ENCODE measurements around the gene RND2. TPM values are rescaled to one million over a fixed set of nuclear protein-coding genes. Genes with fewer than 3 reads are reported as not detected.

RND2 gene
- polyA plus RNA-seq, 1 donor = 3.5 TPM

GRCh38 chr17:43003542-43004172 is 21.4 kb upstream of the RND2 start:
- DNase-seq = no peak

DNA sequence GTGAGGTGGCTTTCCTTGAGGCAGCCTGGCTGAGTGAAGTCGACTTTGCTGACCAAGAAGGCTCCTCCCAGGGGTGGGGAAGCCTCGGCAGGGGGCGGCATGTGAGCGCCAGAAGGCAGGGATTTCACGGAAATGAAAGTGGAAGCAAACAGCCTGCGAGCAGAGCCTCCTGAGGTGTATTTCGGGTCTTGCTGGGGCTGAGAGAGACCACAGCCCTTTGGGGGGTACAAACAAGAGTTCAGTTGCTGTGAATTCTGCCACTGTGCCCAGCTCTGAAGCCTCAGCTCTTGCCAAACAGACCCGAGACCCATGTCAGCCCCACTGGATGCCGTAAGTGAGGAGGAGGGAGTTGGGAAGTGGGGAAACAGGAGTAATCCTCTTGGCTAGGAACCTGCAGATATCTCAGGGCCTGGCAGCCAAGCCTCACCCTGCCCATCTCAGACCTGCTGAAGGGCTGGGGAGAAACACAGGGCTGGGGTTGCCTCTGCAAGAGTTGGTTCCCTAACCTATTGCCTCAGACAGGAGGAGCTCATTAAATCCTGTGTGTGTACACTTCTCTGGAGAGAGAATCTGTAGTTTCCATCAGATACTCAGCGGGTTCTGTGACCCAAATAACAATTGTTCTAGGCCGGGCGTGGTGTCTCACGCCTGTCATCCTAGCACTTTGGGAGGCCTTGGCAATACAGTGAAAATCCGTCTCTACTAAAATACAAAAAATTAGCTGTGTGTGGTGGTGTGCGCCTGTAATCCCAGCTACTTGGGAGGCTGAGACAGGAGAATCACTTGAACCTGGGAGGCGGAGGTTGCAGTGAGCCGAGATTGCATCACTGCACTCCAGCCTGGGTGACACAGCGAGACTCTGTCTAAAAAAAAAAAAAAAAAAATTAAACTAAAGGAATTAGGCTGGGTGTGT is 18.1 kb upstream of the RND2 start, which contains the start of gene IFI35:
Gene IFI35 (plus strand): TSS at position 146 of the 913 bp plus-strand sequence. CDS start 164 bp downstream, at position 310.
- peak; percentile 60 for DNase-seq

DNA sequence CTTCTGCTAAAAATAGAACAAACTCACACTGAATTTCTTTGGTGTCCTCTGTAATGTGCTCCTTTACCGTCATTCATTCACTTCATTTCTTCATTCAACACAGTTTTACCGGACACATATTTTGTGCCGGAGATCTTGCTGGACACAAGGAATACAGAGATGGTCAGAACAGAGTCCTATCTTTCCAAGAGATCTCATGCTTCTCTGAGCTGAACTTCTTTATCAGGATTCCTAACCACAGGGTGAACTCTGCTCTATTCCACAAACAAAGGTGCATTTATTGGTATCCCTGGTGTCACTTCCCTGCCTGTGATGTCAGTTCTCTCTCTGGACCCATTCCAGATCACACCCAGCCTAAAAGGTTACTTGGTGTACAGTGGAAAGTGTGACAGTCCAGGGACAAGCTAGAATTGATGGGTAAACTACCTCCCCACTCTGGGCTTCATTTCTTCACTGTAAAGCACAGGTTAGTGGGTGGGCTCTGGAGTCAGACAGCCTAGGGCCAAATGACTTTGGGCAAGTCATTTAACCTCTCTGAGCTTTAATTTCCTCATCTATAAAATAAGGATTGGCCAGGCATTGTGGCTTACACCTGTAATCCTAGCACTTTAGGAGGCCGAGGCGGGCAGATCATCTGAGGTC is 14.2 kb upstream of the RND2 start:
- no peak for DNase-seq

- DNase-seq = no peak
Measured at GRCh38 chr17:43011728-43012472, 13.1 kb upstream of the RND2 start.

- no peak for DNase-seq
Measured at GRCh38 chr17:43013296-43013695, 11.7 kb upstream of the RND2 start.

DNA sequence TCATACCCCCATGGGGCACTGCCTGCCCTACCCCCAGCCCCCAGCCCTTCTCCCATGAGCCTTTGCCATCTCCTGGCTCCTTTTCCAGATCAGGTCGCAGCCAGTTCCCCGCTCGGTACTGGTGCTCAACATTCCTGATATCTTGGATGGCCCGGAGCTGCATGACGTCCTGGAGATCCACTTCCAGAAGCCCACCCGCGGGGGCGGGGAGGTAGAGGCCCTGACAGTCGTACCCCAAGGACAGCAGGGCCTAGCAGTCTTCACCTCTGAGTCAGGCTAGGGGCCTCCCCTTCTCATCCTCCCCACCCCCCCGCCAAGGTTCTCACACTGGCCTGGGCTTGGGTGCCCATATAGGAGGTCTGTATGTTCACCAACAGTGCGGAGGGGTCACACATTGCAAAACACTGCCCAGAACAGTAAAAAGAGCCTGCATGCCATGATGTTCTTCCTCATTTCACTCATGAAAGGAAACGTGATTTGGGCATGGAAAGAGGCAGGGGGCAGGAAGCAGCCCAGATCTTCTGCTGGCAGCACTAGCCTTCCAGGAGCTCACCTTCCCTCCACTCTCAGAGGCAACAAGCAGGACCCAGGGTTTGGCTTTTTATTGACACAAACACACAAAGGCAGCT is 10.9 kb upstream of the RND2 start:
- no peak for DNase-seq

GRCh38 chr17:43014649-43015542 is 10.1 kb upstream of the RND2 start:
- peak; percentile 30 for DNase-seq

DNA sequence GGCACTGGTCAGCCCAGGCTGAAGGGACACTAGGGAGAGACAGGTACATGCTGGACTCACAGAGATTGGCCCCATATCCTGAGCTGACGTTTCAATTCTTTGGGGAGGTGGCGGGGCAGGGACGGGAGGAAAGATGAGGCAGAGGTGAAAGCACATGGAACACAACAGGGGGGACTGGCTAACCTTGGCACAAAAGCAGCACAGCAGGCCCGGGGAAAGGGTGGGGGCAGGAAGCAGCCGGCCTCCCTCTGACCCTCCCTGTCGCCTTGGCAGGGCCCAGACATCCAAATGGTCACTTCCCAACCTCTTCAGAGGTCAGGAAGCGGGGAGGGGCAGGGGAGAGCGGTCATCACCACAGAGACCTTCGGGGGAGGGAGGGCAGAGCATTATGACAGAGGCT is 9.5 kb upstream of the RND2 start:
- DNase-seq = no peak

DNA sequence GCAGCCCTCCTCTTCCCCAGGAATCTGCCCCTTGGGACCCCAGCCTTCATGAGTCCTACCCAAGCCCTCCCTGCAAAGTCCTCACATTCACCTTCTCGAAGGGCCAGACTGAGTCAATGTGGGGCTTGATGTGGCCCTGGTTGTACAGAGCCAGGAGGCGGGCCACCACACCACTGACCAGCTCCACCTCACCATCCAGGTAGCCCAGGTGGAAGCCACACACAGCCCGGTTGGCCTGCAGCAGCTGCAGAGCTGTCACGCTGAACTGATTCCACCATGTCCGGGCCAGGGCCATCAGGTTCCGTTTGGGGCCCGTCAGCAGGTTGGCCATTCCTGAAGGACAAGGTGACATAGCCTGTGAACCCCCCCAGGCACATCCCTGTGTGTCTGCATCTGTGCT is 8.8 kb upstream of the RND2 start:
- DNase-seq = no peak

- peak; percentile 37 for DNase-seq
Measured at GRCh38 chr17:43018008-43018853, 6.8 kb upstream of the RND2 start.

- DNase-seq = no peak
Measured at GRCh38 chr17:43018932-43019331, 6.1 kb upstream of the RND2 start.

- no peak for DNase-seq
Measured at GRCh38 chr17:43019418-43019817, 5.6 kb upstream of the RND2 start.

- no peak for DNase-seq
Measured at GRCh38 chr17:43020030-43020621, 4.9 kb upstream of the RND2 start.

- DNase-seq = peak; percentile 40
Measured at GRCh38 chr17:43020789-43021740, 4.0 kb upstream of the RND2 start.

DNA sequence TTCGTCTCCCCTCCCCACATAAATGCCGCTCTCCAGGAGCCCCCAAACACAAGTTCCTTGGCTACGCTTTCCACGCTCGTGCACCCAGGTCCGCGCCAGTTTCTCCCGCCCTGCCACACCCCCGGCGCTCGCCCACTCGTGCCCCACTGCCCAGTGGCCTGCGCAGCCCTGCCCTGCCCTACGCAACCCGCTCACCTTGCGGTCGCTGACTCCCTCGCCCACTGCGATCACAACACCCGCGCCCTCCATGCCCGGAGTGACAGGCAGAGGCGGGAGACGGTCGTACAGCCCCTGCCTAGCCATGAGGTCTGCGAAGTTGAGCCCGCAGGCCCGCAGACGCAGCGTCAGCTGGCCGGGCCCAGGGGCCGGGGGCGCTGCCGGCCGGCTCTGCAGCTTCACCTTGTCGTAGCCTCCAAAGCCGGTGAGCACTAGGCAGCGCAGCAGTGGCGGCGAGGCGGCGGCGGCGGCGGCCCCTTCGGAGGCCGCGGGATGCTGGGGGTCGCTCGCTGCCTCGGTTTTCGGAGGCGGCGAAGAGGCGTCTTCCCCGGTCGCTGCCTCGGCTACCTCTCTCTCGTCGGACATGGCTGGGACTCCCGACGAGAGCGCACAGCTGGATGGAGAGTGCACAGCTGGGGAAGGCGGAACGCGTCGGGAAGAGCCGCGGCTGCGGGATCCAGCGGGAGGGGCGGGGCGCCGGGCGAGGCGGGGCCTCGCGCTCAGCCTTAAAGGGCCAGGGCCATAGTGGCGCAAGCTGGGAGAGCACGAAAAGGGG is 3.1 kb upstream of the RND2 start, which contains the start of gene VAT1:
Gene VAT1 (minus strand): TSS at position 645 of the 772 bp plus-strand sequence. CDS start 63 bp downstream, at position 582.
- DNase-seq = peak; percentile 77

- DNase-seq = no peak
Measured at GRCh38 chr17:43025290-43025657, 243 bp downstream of the RND2 start.

All from left kidney (tissue), 2 donors.